Body of pancreas (tissue), 4 donors: ENCODE data around the gene PANK3. TPM values are rescaled to one million over a fixed set of nuclear protein-coding genes. Genes with fewer than 3 reads are reported as not detected.

ENCODE experiments used
- ATAC-seq: fragments of 150-250 bp; one replicate; pipeline ENCODE4 v1.9.1; 2016
- DNase-seq, 4 donors: peaks; one replicate each; pipeline ENCODE4 v3.0.0-alpha.2; 2019
- H3K27ac ChIP-seq, 4 donors: fragments of 200-600 bp; sonication (generic); 1 replicate in 3 of 4; 2 replicates in 1 of 4; pipeline versions ENCODE4 v1.5.1 to v1.6.1; 2016 to 2019; ENCODE audit warnings: mild to moderate bottlenecking in 1 of 4, mixed read lengths in 1 of 4, moderate library complexity in 1 of 4
- H3K27me3 ChIP-seq, 2 donors: fragments of 200-600 bp; sonication (generic); one replicate each; pipeline ENCODE4 v1.6.0; 2016; ENCODE audit warnings: mild to moderate bottlenecking in 1 of 2
- H3K36me3 ChIP-seq, 2 donors: fragments of 200-600 bp; sonication (generic); replicated peaks in 1 of 2; 2 replicates each; pipeline ENCODE4 v1.5.1; 2016; ENCODE audit warnings: low read depth in 2 of 2; ENCODE audit not compliant: insufficient read depth in 1 of 2
- H3K4me1 ChIP-seq: fragments of 200-600 bp; sonication (generic); one replicate; pipeline ENCODE4 v1.6.0; 2016
- H3K4me3 ChIP-seq, 2 donors: fragments of 200-600 bp; sonication (generic); 1 replicate in 1 of 2; 2 replicates in 1 of 2; pipeline ENCODE4 v1.5.1; 2016 to 2019
- H3K9me3 ChIP-seq, 3 donors: fragments of 200-600 bp; sonication (generic); 1 replicate in 2 of 3; 2 replicates in 1 of 3; pipeline ENCODE4 v1.5.1; 2016
- CTCF ChIP-seq, 7 experiments: fragments of 450-650 bp in 4 of 7; fragments of 200-600 bp in 3 of 7; sonication (generic) in 3 of 7; IDR thresholded peaks; one replicate each; pipeline ENCODE4 v1.5.1; 2016 to 2019; ENCODE audit warnings: antibody characterized with exemption in 7 of 7
- POLR2A ChIP-seq, 3 donors: fragments of 450-650 bp; IDR thresholded peaks; one replicate each; pipeline ENCODE4 v1.6.1; 2016; ENCODE audit warnings: antibody characterized with exemption in 3 of 3, mild to moderate bottlenecking in 2 of 3
- WGBS, 2 donors: methylation state at CpG; one replicate each; pipeline ENCODE4 v1.1.5; 2017; 5-methylcytosine and 5-hydroxymethylcytosine counted together
- intact Hi-C: fragments of 100-400 bp; cut with DNase I; formaldehyde crosslinking; loops from one replicate; pipeline ENCODE4 v1.15.1; 2023
- microRNA-seq, 2 donors: library from miRNA; unstranded; fragments of <30 nt; microRNA quantifications; one replicate each; pipeline ENCODE4, GENCODE V29; 2016; ENCODE audit warnings: borderline number of aligned reads in 2 of 2, borderline replicate concordance in 2 of 2
- small RNA-seq: library from RNA; depleted of rRNA; stranded (forward); fragments of <200 nt; gene quantifications from one replicate; pipeline ENCODE3, GENCODE V24; 2016
- total RNA-seq, 2 donors: library from RNA; depleted of rRNA; stranded (reverse); fragments of >200 nt; gene quantifications; one replicate each; pipeline ENCODE4 v1.1.0, GENCODE V29; 2016

The PANK3 gene
- total RNA-seq, 2 donors from 2014 or later = 14.5 to 18.7 TPM

DNA sequence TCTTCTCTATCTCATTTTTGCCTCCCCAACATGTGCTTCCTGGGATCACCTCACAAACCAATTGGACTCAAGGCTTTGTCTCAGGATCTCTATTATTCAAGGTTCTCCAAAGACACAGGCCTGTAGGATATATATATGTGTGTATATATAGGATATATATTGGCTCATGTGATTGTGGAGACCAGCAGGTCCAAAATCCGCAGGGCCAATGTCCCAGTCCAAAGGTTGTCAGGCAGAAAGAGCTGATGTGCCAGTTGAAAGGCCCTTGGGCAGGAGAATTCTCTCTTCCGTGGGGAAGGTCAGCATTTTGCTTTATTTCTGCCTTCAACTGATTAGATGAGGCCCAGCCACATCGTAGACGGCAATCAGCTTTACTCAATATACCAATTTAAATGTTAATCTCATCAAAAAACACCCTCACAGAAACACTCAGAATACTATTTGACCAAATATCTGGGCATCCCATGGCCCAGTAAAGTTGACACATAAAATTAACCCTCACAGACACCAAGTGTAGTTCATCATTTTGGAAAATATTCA, 51.3 kb downstream of the PANK3 start:
- 67 to 81% methylated on average over 4 of the region's 4 CpGs for WGBS, 2 donors
- peaks cover 5% of the 10 kb centered on the region for H3K4me1 ChIP-seq
- H3K4me3 ChIP-seq = no peak overlapping the region
- no peak overlapping the region for H3K27ac ChIP-seq
- intact Hi-C loops = no loop called here
- no peaks in the 10 kb centered on the region for H3K36me3 ChIP-seq
- no peak for ATAC-seq
- DNase-seq = no peak
- peaks cover 0 to 10% of the 10 kb centered on the region in 2 donors for H3K27me3 ChIP-seq
- TF ChIP-seq CTCF (IDR thresholded peaks at IDR 0.05) (no peak), POLR2A (IDR thresholded peaks at IDR 0.05) (no peak)
- no peaks in the 10 kb centered on the region for H3K9me3 ChIP-seq

- H3K4me1 ChIP-seq = peaks cover 5% of the 10 kb centered on the region
- no peak overlapping the region for H3K4me3 ChIP-seq
- WGBS, 2 donors = 57% methylated on average over 2 of the region's 2 CpGs
- no peaks in the 10 kb centered on the region for H3K36me3 ChIP-seq
- no peak for DNase-seq
- intact Hi-C loops = no loop called here
- no peak for TF ChIP-seq POLR2A (IDR thresholded peaks at IDR 0.05)
- no peak for TF ChIP-seq CTCF (IDR thresholded peaks at IDR 0.05)
- H3K27ac ChIP-seq = no peak overlapping the region
- ATAC-seq = no peak
- H3K27me3 ChIP-seq = peaks cover 0 to 10% of the 10 kb centered on the region in 2 donors
- H3K9me3 ChIP-seq = no peaks in the 10 kb centered on the region
Observed at GRCh38 chr5:168525856-168526255, 53.3 kb downstream of the PANK3 start.

DNA sequence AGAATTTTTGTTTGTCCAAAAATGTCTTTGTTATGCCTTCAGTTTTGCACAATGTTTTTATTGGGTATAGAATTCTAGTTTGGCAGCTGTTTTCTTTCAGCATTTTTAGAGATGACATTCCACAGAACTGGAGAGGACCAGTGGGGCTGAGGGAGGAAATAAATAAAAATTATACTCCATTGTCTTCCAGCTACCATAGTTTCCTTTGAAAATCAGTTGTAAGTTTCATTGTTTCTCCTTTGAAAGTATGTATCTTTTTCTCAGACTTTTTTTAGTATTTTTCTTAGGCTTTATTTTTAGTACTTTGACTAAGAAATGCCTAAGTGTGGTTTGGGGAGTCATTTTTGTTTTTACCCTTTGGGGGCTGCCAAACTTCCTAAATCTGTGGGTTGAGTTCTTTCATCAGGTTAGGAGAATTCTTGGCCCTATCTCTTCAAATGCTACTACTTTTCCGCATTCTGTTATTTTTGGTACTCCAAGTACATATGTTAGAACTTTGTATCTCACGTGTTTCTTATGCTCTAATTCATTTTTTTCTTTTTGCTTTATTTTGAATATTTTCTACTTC, 65.2 kb downstream of the PANK3 start:
- intact Hi-C loops = no loop called here
- no peaks in the 10 kb centered on the region for H3K27me3 ChIP-seq
- H3K4me1 ChIP-seq = no peaks in the 10 kb centered on the region
- ATAC-seq = no peak
- TF ChIP-seq CTCF (IDR thresholded peaks at IDR 0.05) (no peak), POLR2A (IDR thresholded peaks at IDR 0.05) (no peak)
- H3K36me3 ChIP-seq = peaks cover 4 to 52% of the 10 kb centered on the region in 2 donors
- H3K27ac ChIP-seq = no peak overlapping the region
- peaks cover 0 to 3% (median 0%) of the 10 kb centered on the region in 3 donors for H3K9me3 ChIP-seq
- 97 to 100% methylated on average over 2 of the region's 2 CpGs for WGBS, 2 donors
- DNase-seq = no peak
- H3K4me3 ChIP-seq = no peak overlapping the region

GRCh38 chr5:168502563-168503237, 76.5 kb downstream of the PANK3 start:
- H3K27ac ChIP-seq = no peak overlapping the region
- no peak for DNase-seq
- no peak for TF ChIP-seq POLR2A (IDR thresholded peaks at IDR 0.05)
- TF ChIP-seq CTCF (IDR thresholded peaks at IDR 0.05) = no peak
- no peaks in the 10 kb centered on the region for H3K27me3 ChIP-seq
- H3K9me3 ChIP-seq = no peaks in the 10 kb centered on the region
- H3K36me3 ChIP-seq = peaks cover 0 to 21% of the 10 kb centered on the region in 2 donors
- intact Hi-C loops = no loop called here
- 91 to 95% methylated on average over 7 of the region's 7 CpGs for WGBS, 2 donors
- no peak overlapping the region for H3K4me3 ChIP-seq
- H3K4me1 ChIP-seq = no peaks in the 10 kb centered on the region
- ATAC-seq = no peak

Small RNA genes within 50 kb of the gene (microRNA-seq; reads per million reads assigned to microRNA genes)
- gene MIR103A1 (0 reads per million in 2 donors), gene MIR103B1 (0 reads per million in 2 donors)

Small RNA genes within 50 kb of the gene (small RNA-seq; reads per million reads assigned to genes)
- gene MIR103A1 = not detected

Other genes with a start within 250 kb of the PANK3 start
- 10 to 100 TPM; 43.2 to 47.2 TPM for gene RARS1, start 92.9 kb downstream of the PANK3 start, total RNA-seq
- gene FBLL1, start 50.1 kb downstream of the PANK3 start, total RNA-seq = 1 to 10 TPM; 1.3 to 2.3 TPM